HepG2 (cell line): Measurements from ENCODE around the gene RIPK3. TPM values are rescaled to one million over a fixed set of nuclear protein-coding genes. Genes with fewer than 3 reads are reported as not detected.

Source experiments
- CBX5 ChIP-seq: sonication (generic); formaldehyde crosslinking; IDR thresholded peaks from 2 replicates; pipeline ENCODE4 v1.4.0; 2020; ENCODE audit warnings: missing genetic modification reagents, borderline replicate concordance
- CTCF ChIP-seq: sonication (generic); formaldehyde crosslinking; IDR thresholded peaks from 2 replicates; pipeline ENCODE4 v1.5.0; 2020; ENCODE audit warnings: mild to moderate bottlenecking, missing genetic modification reagents, moderate library complexity
- DNMT1 ChIP-seq: sonication (generic); formaldehyde crosslinking; IDR thresholded peaks from 2 replicates; pipeline ENCODE4 v1.5.1; 2020; ENCODE audit warnings: mild to moderate bottlenecking, missing genetic modification reagents
- EEA1 ChIP-seq: sonication (generic); formaldehyde crosslinking; IDR thresholded peaks from 2 replicates; pipeline ENCODE4 v1.5.1; 2020; ENCODE audit warnings: mild to moderate bottlenecking, missing genetic modification reagents, borderline replicate concordance
- ETS1 ChIP-seq: sonication (generic); formaldehyde crosslinking; IDR thresholded peaks from 2 replicates; pipeline ENCODE4 v1.4.0; 2020; ENCODE audit warnings: missing genetic modification reagents
- HNRNPH1 ChIP-seq: fragments of 200-400 bp; formaldehyde crosslinking; optimal IDR thresholded peaks from 2 replicates; pipeline ENCODE3; 2017; ENCODE audit warnings: mild to moderate bottlenecking, low read depth, low read length
- HOXA9 ChIP-seq: sonication (generic); formaldehyde crosslinking; IDR thresholded peaks from 2 replicates; pipeline ENCODE4 v1.8.1; 2022; ENCODE audit warnings: missing genetic modification reagents, mild to moderate bottlenecking, moderate library complexity, borderline replicate concordance
- IKZF4 ChIP-seq: sonication (generic); formaldehyde crosslinking; IDR thresholded peaks from 2 replicates; pipeline ENCODE4 v1.5.1; 2020; ENCODE audit warnings: borderline replicate concordance, mild to moderate bottlenecking, low read depth, missing genetic modification reagents; ENCODE audit errors: not compliant biosample characterization
- KDM4B ChIP-seq: sonication (generic); formaldehyde crosslinking; IDR thresholded peaks from 2 replicates; pipeline ENCODE4 v1.4.0; 2020; ENCODE audit warnings: missing genetic modification reagents
- MED13 ChIP-seq: sonication (generic); formaldehyde crosslinking; IDR thresholded peaks from 2 replicates; pipeline ENCODE4 v1.5.0; 2020; ENCODE audit warnings: missing genetic modification reagents
- MNT ChIP-seq: fragments of 450-650 bp; IDR thresholded peaks from 2 replicates; pipeline ENCODE4 v1.6.1; 2016
- RCOR2 ChIP-seq: IDR thresholded peaks from 2 replicates; pipeline ENCODE4 v1.6.1; 2016; ENCODE audit warnings: missing biosample characterization, missing genetic modification reagents
- ZBTB14 ChIP-seq: sonication (generic); formaldehyde crosslinking; IDR thresholded peaks from 2 replicates; pipeline ENCODE4 v1.4.0; 2020; ENCODE audit warnings: missing genetic modification reagents
- ZBTB38 ChIP-seq: sonication (generic); formaldehyde crosslinking; IDR thresholded peaks from 2 replicates; pipeline ENCODE4 v1.5.1; 2020; ENCODE audit warnings: mild to moderate bottlenecking, missing genetic modification reagents
- ZBTB46 ChIP-seq: sonication (generic); formaldehyde crosslinking; IDR thresholded peaks from 2 replicates; pipeline ENCODE4 v1.4.0; 2020; ENCODE audit warnings: mild to moderate bottlenecking, missing genetic modification reagents, borderline replicate concordance
- ZFP41 ChIP-seq: sonication (generic); formaldehyde crosslinking; IDR thresholded peaks from 2 replicates; pipeline ENCODE4 v1.4.0; 2020; ENCODE audit warnings: mild to moderate bottlenecking, missing genetic modification reagents, borderline replicate concordance
- ZNF333 ChIP-seq: sonication (generic); formaldehyde crosslinking; IDR thresholded peaks from 2 replicates; pipeline ENCODE4 v1.4.0; 2020; ENCODE audit warnings: mild to moderate bottlenecking, missing genetic modification reagents, borderline replicate concordance
- ZNF343 ChIP-seq: sonication (generic); formaldehyde crosslinking; IDR thresholded peaks from 2 replicates; pipeline ENCODE4 v1.4.0; 2020; ENCODE audit warnings: mild to moderate bottlenecking, missing genetic modification reagents
- ZNF883 ChIP-seq: sonication (generic); formaldehyde crosslinking; IDR thresholded peaks from 2 replicates; pipeline ENCODE4 v1.5.1; 2020; ENCODE audit warnings: mild to moderate bottlenecking, missing genetic modification reagents; ENCODE audit errors: not compliant biosample characterization
- polyA plus RNA-seq, 8 experiments: library from polyadenylated mRNA; depleted of rRNA in 3 of 8; stranded (reverse) in 7 of 8; unstranded in 1 of 8; fragments of >200 nt; fragmentation: Illumina TruSeq in 4 of 8; extraction: Trizol in 4 of 8; gene quantifications; 2 replicates each; pipeline versions ENCODE4 v1.2.1 to v1.2.3, GENCODE V29; 2011 to 2016; ENCODE audit warnings: low read depth in 4 of 8, missing spikeins in 1 of 8, mixed read lengths in 1 of 8; ENCODE audit not compliant: insufficient read depth in 1 of 8
- total RNA-seq, 5 experiments: library from RNA; depleted of rRNA; stranded (reverse); fragments of >200 nt; fragmentation: Illumina TruSeq; extraction: Trizol; gene quantifications; 2 replicates each; pipeline ENCODE4 v1.2.3, GENCODE V29; 2016; ENCODE audit warnings: low read depth in 1 of 5

Gene RIPK3
- total and polyA plus RNA-seq, 2 of the 13 experiments (the other 11 are each of a cell fraction or from before 2014, with no cell fraction given) = not detected

GRCh38 chr14:24368562-24369252, 28.9 kb upstream of the RIPK3 start (continued):
- no peak for TF ChIP-seq KDM4B
- no peak for TF ChIP-seq MNT
- TF ChIP-seq CBX5 (CRISPR knock-in tag) = no peak
- TF ChIP-seq ZBTB14 (CRISPR knock-in tag) = no peak
- no peak; the same call in 1 of the 2 replicates for TF ChIP-seq CTCF
- no peak for TF ChIP-seq HNRNPH1
- TF ChIP-seq ETS1 (CRISPR knock-in tag) = no peak
- TF ChIP-seq IKZF4 (CRISPR knock-in tag) = no peak
- TF ChIP-seq ZNF333 = no peak
- TF ChIP-seq ZBTB46 (CRISPR knock-in tag) = 0 out of 2 replicates have a peak, but pooled peaks have one; percentile 51
- TF ChIP-seq RCOR2 (CRISPR knock-in tag) = no peak
- TF ChIP-seq ZNF883 = peak; percentile 11
- TF ChIP-seq MED13 = no peak
- TF ChIP-seq ZBTB38 (CRISPR knock-in tag) = 0 out of 2 replicates have a peak, but pooled peaks have one; percentile 51
- TF ChIP-seq HOXA9 (CRISPR knock-in tag) = no peak
- 0 out of 2 replicates have a peak, but pooled peaks have one; percentile 50 for TF ChIP-seq ZNF343
- 0 out of 2 replicates have a peak, but pooled peaks have one; percentile 46 for TF ChIP-seq EEA1
- no peak for TF ChIP-seq ZFP41 (CRISPR knock-in tag)
- TF ChIP-seq DNMT1 (CRISPR knock-in tag) = peak; percentile 76; the same call in 1 of the 2 replicates
